GM12878 (cell line): Measurements from ENCODE around the gene AKT3. TPM values are rescaled to one million over a fixed set of nuclear protein-coding genes. Genes with fewer than 3 reads are reported as not detected.

ENCODE experiments used
- ATAC-seq: fragments of 200-7000 bp; cut with Tn5 transposase; 3 replicates; pipeline ENCODE4 v1.9.1; 2020; ENCODE audit warnings: mild to moderate bottlenecking, moderate library complexity
- BruUV-seq: library from RNA; stranded (reverse); fragments of 400-500 nt; replicated peaks from 2 replicates; lab custom pipeline; 2021; lab: Mats Ljungman, UMichigan
- CTCF ChIA-PET: fragments of 300-600 bp; sonication (Branson Sonifier 250); formaldehyde crosslinking; extraction: SDS; loops from one replicate; lab custom pipeline; 2021; ENCODE audit warnings: inconsistent platforms; lab: Yijun Ruan, JAX
- POLR2A ChIA-PET: fragments of 350-600 bp; formaldehyde crosslinking; extraction: SDS; loops from one replicate; lab custom pipeline; 2021; ENCODE audit warnings: inconsistent platforms; lab: Charles Lee
- RAD21 ChIA-PET: fragments of 300-600 bp; sonication (Branson Sonifier 250); formaldehyde crosslinking; loops from one replicate; lab custom pipeline; 2023; ENCODE audit warnings: antibody characterized with exemption; ENCODE audit not compliant: unreplicated experiment; lab: Charles Lee
- SMC1A ChIA-PET: fragments of 300-600 bp; sonication (Branson Sonifier 250); formaldehyde crosslinking; loops from one replicate; lab custom pipeline; 2023; ENCODE audit not compliant: unreplicated experiment, uncharacterized antibody; lab: Charles Lee
- DNase-seq: peaks from one replicate; pipeline ENCODE4 v3.0.0-alpha.2; 2011; ENCODE audit warnings: low read depth, low spot score
- FAIRE-seq: peaks from 3 replicates; lab custom pipeline; 2011; peaks lifted over from hg19 to GRCh38; lab: Jason Lieb, UNC
- H2AFZ ChIP-seq: 2 replicates; pipeline ENCODE4 v1.6.0; 2011; ENCODE audit warnings: low read depth, low read length, control low read depth; ENCODE audit not compliant: control insufficient read depth
- H3K27ac ChIP-seq: 2 replicates; pipeline ENCODE4 v1.5.1; 2011; ENCODE audit warnings: control low read depth; ENCODE audit not compliant: control insufficient read depth, insufficient read depth
- H3K27me3 ChIP-seq, 2 experiments: replicated peaks in 1 of 2; 2 replicates each; pipeline versions ENCODE4 v1.6.0 to v1.6.1; 2011; ENCODE audit warnings: low read length in 1 of 2; ENCODE audit not compliant: control insufficient read depth in 2 of 2, insufficient read depth in 2 of 2
- H3K36me3 ChIP-seq, 2 experiments: 2 replicates each; pipeline ENCODE4 v1.5.1; 2011; ENCODE audit warnings: low read length in 1 of 2; ENCODE audit not compliant: control insufficient read depth in 2 of 2, insufficient read depth in 2 of 2
- H3K4me1 ChIP-seq: 2 replicates; pipeline ENCODE4 v1.6.1; 2011; ENCODE audit warnings: mild to moderate bottlenecking, low read length, moderate library complexity, mixed read lengths; ENCODE audit not compliant: control insufficient read depth, insufficient read depth
- H3K4me2 ChIP-seq: 2 replicates; pipeline ENCODE4 v1.6.0; 2011; ENCODE audit warnings: control low read depth; ENCODE audit not compliant: control insufficient read depth, insufficient read depth
- H3K4me3 ChIP-seq: fragments of 200-600 bp; sonication (generic); 2 replicates; pipeline ENCODE4 v1.5.1; 2016
- H3K79me2 ChIP-seq: 2 replicates; pipeline ENCODE4 v1.6.0; 2011; ENCODE audit warnings: low read length; ENCODE audit not compliant: control insufficient read depth, insufficient read depth
- H3K9ac ChIP-seq: 2 replicates; pipeline ENCODE4 v1.8.0; 2011; ENCODE audit warnings: low read length, control low read depth, mixed read lengths; ENCODE audit not compliant: control insufficient read depth, insufficient read depth
- H3K9me3 ChIP-seq: replicated peaks from 3 replicates; pipeline ENCODE4 v1.5.1; 2011; ENCODE audit warnings: mild to moderate bottlenecking, low read length; ENCODE audit not compliant: control insufficient read depth, insufficient read depth
- H4K20me1 ChIP-seq: 2 replicates; pipeline ENCODE4 v1.6.0; 2011; ENCODE audit not compliant: control insufficient read depth, insufficient read depth
- DPF2 ChIP-seq: fragments of 450-650 bp; IDR thresholded peaks from 2 replicates; pipeline ENCODE4 v1.6.1; 2017; ENCODE audit warnings: mild to moderate bottlenecking
- ETV6 ChIP-seq, 2 experiments: fragments of 450-650 bp in 1 of 2; IDR thresholded peaks in 1 of 2; conservative IDR thresholded peaks in 1 of 2; 2 replicates each; pipeline ENCODE4 v1.6.1; 2014; ENCODE audit warnings: antibody characterized with exemption in 1 of 2, borderline replicate concordance in 1 of 2, low read depth in 1 of 2, mild to moderate bottlenecking in 1 of 2, moderate library complexity in 1 of 2
- IRF5 ChIP-seq: fragments of 450-650 bp; IDR thresholded peaks from 2 replicates; pipeline ENCODE4 v1.6.1; 2017; ENCODE audit warnings: borderline replicate concordance
- MEF2B ChIP-seq: fragments of 450-650 bp; IDR thresholded peaks from 2 replicates; pipeline ENCODE4 v1.6.1; 2018; ENCODE audit warnings: mild to moderate bottlenecking, moderate library complexity; ENCODE audit not compliant: partially characterized antibody, poor library complexity, severe bottlenecking
- NRF1 ChIP-seq: conservative IDR thresholded peaks from 2 replicates; pipeline ENCODE4 v1.6.1; 2011; ENCODE audit warnings: mild to moderate bottlenecking, low read depth, low read length, improper control_type of control experiment
- POLR2AphosphoS5 ChIP-seq: IDR thresholded peaks from 2 replicates; pipeline ENCODE4 v1.6.1; 2011; ENCODE audit warnings: mild to moderate bottlenecking, low read length, inconsistent platforms
- USF2 ChIP-seq: IDR thresholded peaks from 2 replicates; pipeline ENCODE4 v1.6.1; 2011; ENCODE audit warnings: low read depth, low read length, improper control_type of control experiment, borderline replicate concordance
- ZBTB11 ChIP-seq: fragments of 450-650 bp; formaldehyde crosslinking; IDR thresholded peaks from 2 replicates; pipeline ENCODE4 v1.5.0; 2022; ENCODE audit warnings: mild to moderate bottlenecking, missing genetic modification characterization
- ZBTB40 ChIP-seq: fragments of 450-650 bp; IDR thresholded peaks from 2 replicates; pipeline ENCODE4 v1.6.1; 2016; ENCODE audit warnings: mild to moderate bottlenecking, moderate library complexity, borderline replicate concordance
- ZNF207 ChIP-seq: fragments of 450-650 bp; IDR thresholded peaks from 2 replicates; pipeline ENCODE4 v1.6.1; 2014; ENCODE audit warnings: antibody characterized with exemption, mild to moderate bottlenecking, borderline replicate concordance
- WGBS: methylation state at CpG from one replicate; pipeline ENCODE4 v1.1.6; 2016; ENCODE audit warnings: low lambda C conversion rate; ENCODE audit not compliant: insufficient replicate concordance, insufficient coverage; ENCODE audit errors: missing lambda C conversion rate; 5-methylcytosine and 5-hydroxymethylcytosine counted together
- in situ Hi-C: fragments of 300-500 bp; cut with MboI; formaldehyde crosslinking; loops from 9 replicates; pipeline ENCODE4 v1.14.3; 2018; ENCODE audit warnings: mixed read lengths
- intact Hi-C: fragments of 100-400 bp; cut with micrococcal nuclease; formaldehyde crosslinking; loops from one replicate; pipeline ENCODE4 v1.14.2; 2022; ENCODE audit not compliant: unreplicated experiment
- polyA plus RNA-seq, 11 experiments: library from polyadenylated mRNA; depleted of rRNA in 4 of 11; unstranded in 6 of 11; stranded (reverse) in 5 of 11; fragments of >200 nt; fragmentation: Nextera tagmentation in 4 of 11; fragmentation: Illumina TruSeq in 1 of 11; extraction: Ambion mirVana in 4 of 11; extraction: Trizol in 1 of 11; gene quantifications; 1 replicate in 1 of 11; 2 replicates in 10 of 11; pipeline versions ENCODE4 v1.2.1 to v1.2.3, GENCODE V29; 2011 to 2016; ENCODE audit warnings: inconsistent platforms in 2 of 11, missing spikeins in 2 of 11, low read depth in 1 of 11
- total RNA-seq, 4 experiments: library from RNA; depleted of rRNA in 3 of 4; stranded (reverse); fragments of >200 nt in 3 of 4; fragmentation: Illumina TruSeq in 1 of 4; extraction: Trizol in 1 of 4; gene quantifications; 2 replicates each; pipeline versions ENCODE4 v1.2.1 to v1.2.3, GENCODE V29; 2013 to 2021

AKT3 gene
- total and polyA plus RNA-seq, 10 of the 15 experiments (the other 5 are each of a cell fraction or from before 2014, with no cell fraction given) = 0.03 to 0.56 (median 0.19) TPM

GRCh38 chr1:243734308-243734695 lies 115.7 kb downstream of the AKT3 start (continued):
- TF ChIP-seq USF2 (no peak), ZNF207 (no peak)

GRCh38 chr1:243733670-243734307 lies 116.3 kb downstream of the AKT3 start:
- H3K79me2 ChIP-seq = no peaks in the 10 kb centered on the region
- no peak for DNase-seq
- ChIA-PET SMC1A (interaction anchor here (1.1 to 3.8 kb wide), 6 partner anchors 12 to 318 kb away, joined by 3 to 17 read pairs (median 6); no protein-coding TSS in a partner anchor), RAD21 (interaction anchor here (0.9 to 1.9 kb wide), 3 partner anchors 8 to 20 kb away, joined by 3 to 5 read pairs (median 3); no protein-coding TSS in a partner anchor), CTCF (interaction anchor here (1.3 to 2.0 kb wide), 3 partner anchors 9 to 389 kb away, joined by 3 to 7 read pairs (median 6); no protein-coding TSS in a partner anchor), POLR2A (no interaction called here)
- no peak for ATAC-seq
- 100% methylated on average over 1 of the region's 1 CpG for WGBS
- peaks cover 9% of the 10 kb centered on the region; the same call in 2 of the 3 replicates for H3K9me3 ChIP-seq
- H3K4me1 ChIP-seq = peaks cover 9% of the 10 kb centered on the region; the same call in 1 of the 2 replicates
- H3K4me2 ChIP-seq = no peak overlapping the region
- H3K27ac ChIP-seq = no peak overlapping the region
- no TSS peak for BruUV-seq
- peak; percentile 75 for FAIRE-seq
- no peak overlapping the region for H2AFZ ChIP-seq
- no peaks in the 10 kb centered on the region for H3K27me3 ChIP-seq
- H4K20me1 ChIP-seq = no peaks in the 10 kb centered on the region
- in situ Hi-C loops = no loop called here
- H3K4me3 ChIP-seq = no peak overlapping the region
- no peak overlapping the region for H3K9ac ChIP-seq
- intact Hi-C loops = no loop called here
- H3K36me3 ChIP-seq = no peaks in the 10 kb centered on the region
- TF ChIP-seq POLR2AphosphoS5 (no peak), MEF2B (no peak), IRF5 (no peak), ZBTB40 (no peak), NRF1 (no peak), ETV6 (conservative IDR thresholded peaks at IDR 0.05 in 1 of 2, IDR thresholded peaks at IDR 0.05 in 1 of 2; ENCODE audit: borderline replicate concordance in 1 of 2, low read depth in 1 of 2) (no peak), ZBTB11 (no peak), DPF2 (no peak)
